A549 treated with Mapracorat at 1 μM for 4 hours (cell line): ENCODE data around the gene DAPK3. TPM values are rescaled to one million over a fixed set of nuclear protein-coding genes. Genes with fewer than 3 reads are reported as not detected.

Experiments used
- total RNA-seq: library from RNA; stranded (reverse); fragments of 200-300 nt; extraction: Qiagen RNA extraction; gene quantifications from 5 replicates; pipeline ENCODE4 v1.2.3, GENCODE V29; 2022

DAPK3 gene
- total RNA-seq, result 42.5 to 44.8 TPM (median 44.2 TPM) in 5 replicates

GRCh38 chr19:3970808-3971598, at the start of gene DAPK3:
Gene DAPK3, minus strand, starts transcription at chr19:3971099. Its CDS starts 1,364 bp downstream, at chr19:3969735.

GRCh38 chr19:4007021-4007835, 36.3 kb upstream of the DAPK3 start, which contains the start of gene PIAS4:
Gene PIAS4, plus strand, starts transcription at chr19:4007736. Its CDS starts 25 bp downstream, at chr19:4007761.

GRCh38 chr19:3984908-3985642, 14.2 kb upstream of the DAPK3 start, which contains the start of gene EEF2:
Gene EEF2, minus strand, starts transcription at chr19:3985463. Its CDS starts 83 bp downstream, at chr19:3985380.

GRCh38 chr19:3932931-3933810, 37.7 kb downstream of the DAPK3 start, which contains the start of gene NMRK2:
Gene NMRK2, plus strand, starts transcription at chr19:3933069. Its CDS starts 603 bp downstream, at chr19:3933672.

Other genes starting within 250 kb of the DAPK3 start
- gene APBA3, start 209.4 kb downstream of the DAPK3 start, total RNA-seq, result 7.2 to 13.1 TPM (median 10.9 TPM) in 5 replicates
- gene MRPL54, start 208.4 kb downstream of the DAPK3 start, total RNA-seq, result 64.2 to 71.8 TPM (median 65.5 TPM) in 5 replicates
- gene RAX2, start 198.9 kb downstream of the DAPK3 start, total RNA-seq, result not detected in 5 replicates
- gene MATK, start 184.7 kb downstream of the DAPK3 start, total RNA-seq, result 0.98 to 1.7 TPM (median 1.4 TPM) in 5 replicates
- gene ZFR2, start 102.1 kb downstream of the DAPK3 start, total RNA-seq, result not detected in 5 replicates
- gene ATCAY, start 90.4 kb downstream of the DAPK3 start, total RNA-seq, result 0.03 to 0.16 TPM (median 0.11 TPM) in 5 replicates
- gene NMRK2, start 38.0 kb downstream of the DAPK3 start, total RNA-seq, result not detected in 5 replicates
- gene EEF2, start 14.4 kb upstream of the DAPK3 start, total RNA-seq, result 792 to 1,097 TPM (median 1,030 TPM) in 5 replicates
- 13.9 to 19.5 TPM (median 15.7 TPM) in 5 replicates for gene PIAS4, start 36.6 kb upstream of the DAPK3 start, total RNA-seq
- gene ZBTB7A, start 95.8 kb upstream of the DAPK3 start, total RNA-seq, result 13.3 to 25.2 TPM (median 22.1 TPM) in 5 replicates
- gene MAP2K2, start 153.0 kb upstream of the DAPK3 start, total RNA-seq, result 120 to 184 TPM (median 158 TPM) in 5 replicates
- gene CREB3L3, start 182.5 kb upstream of the DAPK3 start, total RNA-seq, result 0.06 to 0.14 TPM (median 0.09 TPM) in 4 of 5 replicates, not detected in the other
- 27.3 to 40.0 TPM (median 35.1 TPM) in 5 replicates for gene SIRT6, start 211.5 kb upstream of the DAPK3 start, total RNA-seq
- gene ANKRD24, start 211.6 kb upstream of the DAPK3 start, total RNA-seq, result 0.08 to 0.23 TPM (median 0.20 TPM) in 5 replicates